Large intestine (tissue), 3 donors: ENCODE results near the gene OIP5. TPM values are rescaled to one million over a fixed set of nuclear protein-coding genes. Genes with fewer than 3 reads are reported as not detected.
A peak's percentile ranks its signal among the peaks of the same experiment; 100 is the strongest.
"Not testable (repeated sequence)": the region's sequence is repeated elsewhere in the genome, so short reads cannot be mapped to it uniquely, and the experiment has no call there.

ENCODE experiments used
- DNase-seq, 2 donors: peaks; one replicate each; pipeline versions ENCODE4 v3.0.0 to v3.0.0-alpha.2; 2013
- H3K27ac ChIP-seq: one replicate; pipeline ENCODE4 v1.5.1; 2013; ENCODE audit warnings: low read length
- H3K27me3 ChIP-seq: 2 replicates; pipeline ENCODE4 v1.6.1; 2013; ENCODE audit warnings: low read length; ENCODE audit not compliant: control insufficient read depth, insufficient read depth
- H3K36me3 ChIP-seq: 2 replicates; pipeline ENCODE4 v1.6.1; 2013; ENCODE audit warnings: low read length; ENCODE audit not compliant: control insufficient read depth, insufficient read depth
- H3K4me1 ChIP-seq: one replicate; pipeline ENCODE4 v1.6.1; 2013; ENCODE audit warnings: low read length; ENCODE audit not compliant: control insufficient read depth, insufficient read depth
- H3K4me3 ChIP-seq: one replicate; pipeline ENCODE4 v1.5.1; 2013; ENCODE audit warnings: low read length
- H3K9me3 ChIP-seq: one replicate; pipeline ENCODE4 v1.6.1; 2013; ENCODE audit warnings: mild to moderate bottlenecking, low read depth, low read length, moderate library complexity; ENCODE audit not compliant: control insufficient read depth
- WGBS: methylation state at CpG from one replicate; pipeline ENCODE4 v1.1.5; 2013; ENCODE audit warnings: low lambda C conversion rate; ENCODE audit not compliant: insufficient coverage; 5-methylcytosine and 5-hydroxymethylcytosine counted together
- polyA plus RNA-seq: library from polyadenylated mRNA; unstranded; fragments of 120-200 nt; gene quantifications from one replicate; pipeline ENCODE4 v1.2.1, GENCODE V29; 2013

Gene OIP5
- polyA plus RNA-seq, 1 donor = 6.0 TPM

GRCh38 chr15:41337631-41338522, 5.5 kb upstream of the OIP5 start:
- DNase-seq = no peak
- H3K4me3 ChIP-seq = no peak overlapping the region
- no peaks in the 10 kb centered on the region for H3K9me3 ChIP-seq
- H3K4me1 ChIP-seq = peaks cover 15% of the 10 kb centered on the region
- no peak overlapping the region for H3K27ac ChIP-seq
- WGBS = 100% methylated on average over 1 of the region's 13 CpGs
- H3K36me3 ChIP-seq = peaks cover 3% of the 10 kb centered on the region
- no peaks in the 10 kb centered on the region for H3K27me3 ChIP-seq

DNA sequence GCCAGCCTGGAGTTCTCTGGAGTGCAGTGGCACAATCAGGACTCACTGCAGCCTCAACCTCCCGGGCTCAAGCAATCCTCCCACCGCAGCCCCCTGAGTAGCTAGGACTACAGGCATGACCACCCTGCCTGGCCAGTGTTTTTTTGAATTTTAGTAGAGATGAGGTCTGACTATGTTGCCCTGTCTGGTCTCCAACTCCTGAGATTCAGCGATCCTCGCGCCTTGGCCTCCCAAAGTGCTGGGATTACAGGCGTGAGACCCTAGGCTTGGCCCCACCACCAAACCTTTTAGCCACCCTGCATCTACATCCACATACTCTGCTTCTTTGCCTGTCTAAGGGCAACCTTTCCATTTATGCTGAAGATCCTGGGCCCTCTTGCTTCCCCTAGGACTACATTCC, 4.7 kb upstream of the OIP5 start:
- Histone ChIP-seq H3K36me3 (peaks cover 3% of the 10 kb centered on the region), H3K9me3 (no peaks in the 10 kb centered on the region), H3K4me1 (peaks cover 12% of the 10 kb centered on the region), H3K4me3 (no peak overlapping the region), H3K27me3 (no peaks in the 10 kb centered on the region), H3K27ac (no peak overlapping the region)
- 100% methylated on average over 1 of the region's 6 CpGs for WGBS
- no peak for DNase-seq

DNA sequence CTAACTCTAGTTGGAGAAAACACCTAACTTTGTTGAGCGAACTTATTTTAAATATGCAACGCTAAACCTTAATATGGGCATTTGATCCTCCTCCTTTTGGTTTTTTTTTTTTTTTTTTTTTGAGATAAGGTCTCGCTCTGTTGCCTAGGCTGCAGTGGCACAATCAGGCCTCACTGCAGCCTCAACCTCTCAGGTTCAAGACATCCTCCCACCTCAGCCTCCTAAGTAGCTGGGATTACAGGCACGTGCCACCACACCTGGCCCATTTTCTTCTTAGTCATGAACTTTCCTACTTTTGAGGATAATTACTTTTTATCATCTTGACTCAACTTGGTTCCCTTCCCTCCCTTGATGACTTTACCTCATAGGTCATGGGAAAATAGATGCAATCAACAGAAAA, 4.2 kb upstream of the OIP5 start:
- Histone ChIP-seq H3K36me3 (peaks cover 3% of the 10 kb centered on the region), H3K9me3 (no peaks in the 10 kb centered on the region), H3K27ac (no peak overlapping the region), H3K4me1 (peaks cover 10% of the 10 kb centered on the region), H3K27me3 (no peaks in the 10 kb centered on the region), H3K4me3 (no peak overlapping the region)
- DNase-seq = no peak
- WGBS = 100% methylated on average over 2 of the region's 4 CpGs

DNA sequence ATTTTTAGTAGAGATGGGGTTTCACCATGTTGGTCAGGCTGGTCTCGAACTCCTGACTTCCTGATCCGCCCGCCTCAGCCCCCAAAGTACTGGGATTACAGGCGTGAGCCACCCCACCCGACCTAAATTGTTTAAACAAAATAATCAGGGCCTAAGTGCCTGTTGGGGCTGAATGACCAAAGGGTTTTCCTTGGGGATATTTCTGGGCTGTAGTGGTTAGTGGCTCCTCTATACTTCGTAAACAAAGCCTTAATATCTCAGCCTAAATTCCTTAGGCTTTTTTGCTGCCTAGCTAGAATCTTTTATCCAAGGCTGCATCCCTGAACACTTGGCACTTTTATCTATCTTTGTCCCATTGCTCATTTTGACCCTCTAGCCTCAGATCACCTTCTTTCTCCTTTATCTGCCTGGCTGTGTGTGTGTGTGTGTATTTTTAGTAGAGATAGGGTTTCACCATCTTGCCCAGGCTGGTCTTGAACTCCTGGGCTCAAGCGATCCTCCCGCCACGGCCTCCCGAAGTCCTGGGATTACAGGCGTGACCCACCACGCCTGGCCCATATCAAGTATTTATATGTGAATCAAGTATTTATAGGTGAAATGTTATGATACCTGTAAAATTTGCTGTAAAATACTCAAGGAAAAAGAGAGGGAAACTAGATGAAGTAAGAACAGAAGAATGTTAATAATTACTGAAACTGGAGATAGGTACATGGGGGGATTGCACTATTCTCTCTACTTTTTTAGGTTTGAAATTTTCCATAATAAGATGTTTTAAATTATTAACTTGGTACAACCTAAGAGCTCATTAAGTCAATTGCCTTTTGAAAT, 2.1 kb upstream of the OIP5 start:
- no peak overlapping the region for H3K4me3 ChIP-seq
- no peak overlapping the region for H3K27ac ChIP-seq
- H3K36me3 ChIP-seq = no peaks in the 10 kb centered on the region
- H3K4me1 ChIP-seq = no peaks in the 10 kb centered on the region
- H3K9me3 ChIP-seq = no peaks in the 10 kb centered on the region
- no peak for DNase-seq
- 80% methylated on average over 1 of the region's 12 CpGs for WGBS
- H3K27me3 ChIP-seq = no peaks in the 10 kb centered on the region

- no peaks in the 10 kb centered on the region for H3K36me3 ChIP-seq
- no peaks in the 10 kb centered on the region for H3K9me3 ChIP-seq
- DNase-seq = peak in 1 of 2 donors; percentile 13
- H3K4me3 ChIP-seq = peak overlapping the region; percentile 94
- no peaks in the 10 kb centered on the region for H3K27me3 ChIP-seq
- H3K4me1 ChIP-seq = no peaks in the 10 kb centered on the region
- H3K27ac ChIP-seq = peak overlapping the region; percentile 62
- no CpG with 5 or more reads among the region's 26 CpGs for WGBS
Measured at GRCh38 chr15:41333026-41333562, 703 bp upstream of the OIP5 start.

- H3K27ac ChIP-seq = peak overlapping the region; percentile 71
- DNase-seq = no peak
- H3K27me3 ChIP-seq = no peaks in the 10 kb centered on the region
- H3K36me3 ChIP-seq = no peaks in the 10 kb centered on the region
- H3K4me1 ChIP-seq = no peaks in the 10 kb centered on the region
- peak overlapping the region; percentile 94 for H3K4me3 ChIP-seq
- no peaks in the 10 kb centered on the region for H3K9me3 ChIP-seq
- WGBS = 0% methylated on average over 1 of the region's 14 CpGs
Measured at GRCh38 chr15:41331833-41332193, 578 bp downstream of the OIP5 start.

DNA sequence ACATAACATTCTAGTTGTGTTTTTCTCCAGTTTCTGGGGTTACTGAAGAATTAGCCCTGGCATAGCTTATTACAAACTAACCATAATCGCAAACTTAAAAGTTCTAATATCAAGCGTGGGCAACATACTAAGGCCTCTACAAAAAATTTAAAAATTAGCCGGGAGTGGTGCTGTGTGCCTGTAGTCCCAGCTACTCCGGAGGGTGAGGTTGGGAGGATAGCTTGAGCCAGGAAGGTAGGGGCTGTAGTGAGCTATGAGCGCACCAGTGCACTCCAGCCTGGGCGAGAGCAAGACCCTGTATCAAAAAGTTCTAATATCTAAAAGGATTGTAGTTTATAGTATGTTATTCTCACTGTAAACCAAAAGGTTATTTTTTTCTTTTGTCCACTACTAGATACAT, 1.1 kb downstream of the OIP5 start:
- WGBS = no CpG with 5 or more reads among the region's 6 CpGs
- Histone ChIP-seq H3K9me3 (no peaks in the 10 kb centered on the region), H3K36me3 (no peaks in the 10 kb centered on the region), H3K4me3 (peak overlapping the region; percentile 94), H3K4me1 (no peaks in the 10 kb centered on the region), H3K27me3 (no peaks in the 10 kb centered on the region), H3K27ac (no peak overlapping the region)
- no peak for DNase-seq

DNA sequence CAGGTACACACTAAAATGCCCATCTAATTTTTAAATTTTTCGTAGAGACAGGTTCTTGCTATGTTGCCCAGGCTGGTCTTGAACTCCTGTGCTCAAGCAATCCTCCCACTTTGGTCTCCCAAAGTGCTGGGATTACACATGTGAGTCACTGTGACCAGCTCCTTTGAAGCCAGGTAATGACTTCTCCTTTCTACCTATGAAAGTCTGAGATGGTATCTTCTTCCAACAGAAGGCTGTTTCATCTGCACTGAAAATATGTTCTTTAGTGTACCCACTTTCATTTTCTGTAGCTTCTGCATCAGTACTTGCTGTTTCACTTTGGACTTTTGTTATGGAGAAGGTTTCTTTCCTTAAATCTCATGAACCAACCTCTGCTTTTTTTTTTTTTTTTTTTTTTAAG, 8.8 kb downstream of the OIP5 start:
- Histone ChIP-seq H3K9me3 (peaks cover 7% of the 10 kb centered on the region), H3K27ac (no peak overlapping the region), H3K27me3 (no peaks in the 10 kb centered on the region), H3K4me3 (no peak overlapping the region), H3K4me1 (no peaks in the 10 kb centered on the region), H3K36me3 (no peaks in the 10 kb centered on the region)
- no peak for DNase-seq
- WGBS = no CpG with 5 or more reads among the region's 1 CpG

DNA sequence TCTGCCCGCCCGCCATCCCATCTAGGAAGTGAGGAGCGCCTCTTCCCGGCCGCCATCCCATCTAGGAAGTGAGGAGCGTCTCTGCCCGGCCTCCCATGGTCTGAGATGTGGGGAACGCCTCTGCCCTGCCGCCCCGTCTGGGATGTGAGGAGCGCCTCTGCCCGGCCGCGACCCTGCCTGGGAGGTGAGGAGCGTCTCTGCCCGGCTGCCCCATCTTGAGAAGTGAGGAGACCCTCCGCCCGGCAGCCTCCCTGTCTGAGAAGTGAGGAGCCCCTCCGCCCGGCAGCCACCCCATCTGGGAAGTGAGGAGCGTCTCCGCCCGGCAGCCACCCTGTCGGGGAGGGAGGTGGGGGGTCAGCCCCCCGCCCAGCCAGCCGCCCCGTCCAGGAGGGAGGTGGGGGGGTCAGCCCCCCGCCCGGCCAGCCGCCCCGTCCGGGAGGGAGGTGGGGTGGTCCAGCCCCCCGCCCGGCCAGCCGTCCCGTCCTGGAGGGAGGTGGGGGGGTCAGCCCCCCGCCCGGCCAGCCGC, 11.5 kb downstream of the OIP5 start:
- not testable (repeated sequence) for H3K27me3 ChIP-seq, H3K4me1 ChIP-seq, H3K4me3 ChIP-seq, H3K9me3 ChIP-seq, DNase-seq, H3K27ac ChIP-seq, H3K36me3 ChIP-seq
- WGBS = no CpG with 5 or more reads among the region's 39 CpGs

GRCh38 chr15:41309226-41309905, 23.0 kb downstream of the OIP5 start:
- Histone ChIP-seq H3K27ac (no peak overlapping the region), H3K4me3 (no peak overlapping the region), H3K36me3 (peaks cover 6% of the 10 kb centered on the region), H3K9me3 (no peaks in the 10 kb centered on the region), H3K4me1 (no peaks in the 10 kb centered on the region), H3K27me3 (no peaks in the 10 kb centered on the region)
- no peak for DNase-seq
- no CpG with 5 or more reads among the region's 2 CpGs for WGBS
